GM12873 (cell line): Measurements from ENCODE around the gene SHISA8.

Experiments used
- CTCF ChIP-seq: IDR thresholded peaks from 2 replicates; pipeline ENCODE4 v1.5.1; 2012; ENCODE audit warnings: low read depth, mild to moderate bottlenecking, moderate library complexity, low read length, control low read depth; ENCODE audit not compliant: insufficient read depth; ENCODE audit errors: missing control alignments

The SHISA8 gene

GRCh38 chr22:41863472-41863871 lies 51.4 kb downstream of the SHISA8 start:
- no peak for TF ChIP-seq CTCF

GRCh38 chr22:41862530-41863266 lies 52.2 kb downstream of the SHISA8 start:
- TF ChIP-seq CTCF = no peak

- TF ChIP-seq CTCF = no peak
Measured at GRCh38 chr22:41862160-41862529, 52.7 kb downstream of the SHISA8 start.
